NOMO-1 treated with DMSO at 0.1 percent for 48 hours (cell line): ENCODE measurements around the gene CDHR3.

Experiments used
- DNase-seq: peaks from one replicate; lab custom pipeline; 2025; ENCODE audit not compliant: unreplicated experiment; lab: John Stamatoyannopoulos, UW

The CDHR3 gene

DNA sequence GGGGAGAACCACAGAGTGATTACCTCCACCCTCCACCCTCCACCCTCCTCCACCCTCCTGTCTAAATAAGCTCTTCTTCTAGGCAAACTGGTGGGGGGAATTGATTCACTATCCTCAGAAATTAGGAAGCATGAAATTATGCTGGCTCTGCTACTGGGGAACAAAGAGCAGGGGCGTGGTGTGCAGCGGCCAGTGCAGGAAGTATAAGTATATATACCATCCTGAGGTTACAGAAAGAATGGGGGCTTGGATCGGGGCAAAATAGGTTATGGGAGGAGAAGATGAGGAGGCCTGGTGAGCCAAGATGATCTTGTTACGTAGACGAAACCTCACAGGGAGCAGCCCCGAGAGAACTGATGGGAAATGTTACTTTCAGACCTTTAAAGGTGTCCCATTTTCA is 100.0 kb downstream of the CDHR3 start:
- no peak for DNase-seq

DNA sequence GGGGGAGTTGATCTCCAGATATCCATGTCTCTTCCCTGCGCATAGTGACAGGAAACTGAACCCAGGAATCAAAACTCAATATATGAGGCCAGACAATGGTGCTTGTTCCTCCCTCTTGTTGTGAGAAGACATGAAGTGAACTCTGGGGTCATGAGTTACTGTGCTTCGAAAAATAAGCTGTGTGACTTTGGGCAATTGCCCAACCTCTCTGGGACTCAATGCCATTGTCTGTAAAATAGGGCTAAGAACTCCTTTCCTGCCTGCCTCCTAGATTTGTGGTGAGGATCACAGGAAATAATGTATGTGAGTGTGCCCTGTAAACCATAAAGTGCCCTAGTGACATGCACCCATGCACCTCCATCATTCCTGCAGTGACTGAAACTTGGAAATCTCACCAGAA is 100.6 kb downstream of the CDHR3 start:
- DNase-seq = no peak

DNA sequence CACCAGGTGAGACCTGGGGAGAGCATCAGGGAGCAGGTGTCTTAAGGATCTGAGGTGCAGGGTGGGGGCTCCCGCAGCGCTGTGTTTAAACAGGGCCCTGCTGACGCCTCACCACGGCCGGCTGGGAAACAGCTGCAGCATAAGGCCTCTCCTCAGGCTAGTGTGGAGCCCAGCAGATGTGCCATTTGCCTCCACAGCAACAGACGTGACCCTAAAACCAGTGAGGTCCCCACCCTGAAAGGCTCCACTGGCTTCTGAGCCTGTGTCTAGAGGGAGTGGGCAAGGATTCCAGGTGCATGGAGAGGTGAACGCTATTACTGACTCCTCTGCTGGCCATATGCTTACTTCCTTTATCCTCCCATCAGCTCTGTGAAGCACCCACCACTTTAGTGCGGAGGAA is 101.3 kb downstream of the CDHR3 start:
- DNase-seq = no peak

DNA sequence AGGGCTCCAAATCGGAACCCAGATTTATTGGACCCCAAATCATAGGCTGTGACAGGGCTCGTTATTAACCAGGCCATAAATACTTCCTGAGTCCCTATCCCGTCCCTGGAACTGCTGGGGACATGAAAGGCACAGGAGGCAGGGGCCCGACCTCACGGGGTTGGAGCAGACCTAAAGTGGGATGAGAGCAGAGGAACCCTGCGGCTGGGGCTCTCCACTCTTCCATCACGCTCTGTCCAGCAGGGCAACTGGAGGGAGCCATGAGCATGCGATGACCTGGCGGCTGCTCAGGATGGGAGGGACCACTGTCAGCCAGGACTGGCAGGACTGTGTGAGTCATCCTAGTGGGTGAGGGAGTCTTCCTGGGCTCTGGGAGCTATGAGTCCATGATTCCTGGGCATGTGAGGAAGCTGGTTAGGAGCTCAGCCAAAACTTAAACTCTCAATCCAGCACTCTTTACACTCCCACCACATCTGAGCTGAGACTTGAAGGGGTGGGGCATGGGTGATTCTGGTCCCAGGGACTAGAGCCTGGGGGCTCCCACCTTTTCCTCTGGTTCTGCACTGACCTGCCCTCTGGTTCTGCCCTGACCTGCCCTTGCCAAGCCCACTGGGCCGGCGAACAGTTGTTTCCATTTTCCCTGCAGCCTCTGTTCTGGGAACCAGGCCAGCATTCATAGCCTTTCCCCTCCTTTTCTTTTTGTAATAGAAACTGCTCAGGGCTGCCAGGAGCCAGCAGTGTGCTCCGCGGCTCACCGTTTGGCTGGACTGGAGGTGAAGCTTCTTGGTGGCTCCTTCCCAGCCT is 101.9 kb downstream of the CDHR3 start:
- no peak for DNase-seq

DNA sequence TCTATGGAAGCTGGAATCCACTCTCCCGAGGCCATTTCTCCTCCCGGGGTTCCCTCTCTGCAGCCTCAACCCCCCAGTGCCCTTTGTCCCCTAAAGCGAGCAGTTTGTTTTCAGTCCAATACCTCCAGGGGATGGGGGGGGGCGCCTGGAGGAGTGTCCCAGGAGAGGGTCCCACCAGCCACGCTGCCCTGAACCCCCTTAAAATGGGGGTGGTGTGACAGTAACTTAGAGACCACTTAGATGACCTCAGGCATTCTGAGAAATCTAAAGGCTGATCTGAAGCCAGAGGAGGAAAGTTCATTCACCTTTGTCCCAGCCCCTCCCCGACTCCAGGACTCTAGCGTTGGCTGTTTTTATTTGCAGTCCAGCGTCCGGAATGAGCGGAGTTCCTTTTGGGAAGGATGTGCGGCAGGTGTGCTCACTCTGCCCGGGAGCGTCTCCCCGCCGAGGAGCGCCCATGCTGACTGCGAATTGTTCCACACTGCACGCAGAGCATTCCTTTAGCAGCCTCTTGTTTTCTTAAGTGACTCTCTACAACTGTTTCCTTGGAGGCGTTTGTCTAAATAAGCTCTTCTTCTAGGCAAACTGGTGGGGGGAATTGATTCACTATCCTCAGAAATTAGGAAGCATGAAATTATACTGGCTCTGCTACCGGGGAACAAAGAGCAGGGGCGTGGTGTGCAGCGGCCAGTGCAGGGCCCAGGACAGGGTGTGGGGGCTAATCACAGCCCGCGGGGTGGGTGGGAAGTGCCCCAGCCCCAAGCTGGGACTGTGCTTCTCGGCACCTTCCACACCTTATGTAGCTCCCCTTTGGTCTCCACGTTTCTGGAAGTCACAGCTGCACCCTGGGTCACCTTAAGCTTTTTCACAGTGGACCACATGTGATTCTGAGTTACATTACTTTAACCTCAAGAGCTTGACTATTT is 102.8 kb downstream of the CDHR3 start:
- DNase-seq = no peak

DNA sequence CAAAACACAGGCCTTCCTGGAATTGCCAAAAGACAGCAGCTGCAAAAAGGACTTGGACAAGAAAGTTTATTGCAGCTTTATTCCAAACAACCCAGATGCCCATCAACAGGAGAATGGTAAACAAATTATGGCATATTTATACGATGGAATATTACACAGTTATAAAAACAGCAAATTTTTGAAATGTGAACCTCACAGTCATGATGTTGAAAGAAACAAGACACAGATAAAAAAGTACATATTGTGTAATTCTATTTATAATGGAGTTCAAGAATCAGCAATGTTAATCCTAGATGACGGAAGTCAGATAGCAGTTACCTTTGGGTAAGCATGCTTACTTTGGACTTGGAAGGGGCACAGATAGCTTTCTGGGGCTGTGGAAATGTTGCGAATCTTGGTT is 104.6 kb downstream of the CDHR3 start:
- no peak for DNase-seq

DNA sequence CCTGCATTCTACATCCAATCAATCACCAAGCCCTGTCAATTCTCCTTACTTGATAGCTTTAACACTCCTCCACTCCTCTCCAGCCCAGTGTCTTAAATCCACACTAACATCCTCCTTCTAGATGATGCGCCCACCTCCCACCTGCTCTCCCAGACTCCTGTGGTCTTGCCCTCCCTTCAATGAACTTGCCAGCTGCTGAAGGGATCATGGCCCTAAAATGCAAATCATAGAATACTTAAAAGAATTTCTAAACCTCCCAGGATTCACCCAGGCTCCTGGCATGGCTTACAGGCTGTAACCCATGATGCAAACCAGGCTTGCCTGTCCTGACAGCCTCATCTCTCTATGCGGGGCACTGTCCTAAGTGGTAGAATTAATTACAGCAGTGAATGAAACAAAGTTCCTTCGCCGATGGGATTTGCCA is 105.5 kb downstream of the CDHR3 start:
- DNase-seq = no peak

DNA sequence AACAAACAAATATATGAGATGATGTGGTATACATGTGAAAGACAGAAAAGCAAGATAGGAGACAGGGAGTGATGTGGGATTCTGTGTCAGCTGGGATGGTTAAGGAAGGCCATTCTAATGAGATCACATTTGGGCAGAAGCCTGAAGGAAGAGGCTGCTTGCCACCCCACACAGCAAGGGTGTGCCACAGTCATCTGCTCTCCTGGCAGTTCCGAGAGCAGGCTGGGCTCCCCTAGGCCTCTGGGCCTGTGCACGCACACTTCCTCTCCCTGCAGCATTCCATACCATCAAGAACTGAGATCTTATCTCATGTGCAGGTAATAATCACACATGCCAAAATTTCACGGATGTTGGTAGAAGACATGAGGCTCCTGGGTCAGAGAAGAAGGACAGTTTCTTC is 105.9 kb downstream of the CDHR3 start:
- no peak for DNase-seq

DNA sequence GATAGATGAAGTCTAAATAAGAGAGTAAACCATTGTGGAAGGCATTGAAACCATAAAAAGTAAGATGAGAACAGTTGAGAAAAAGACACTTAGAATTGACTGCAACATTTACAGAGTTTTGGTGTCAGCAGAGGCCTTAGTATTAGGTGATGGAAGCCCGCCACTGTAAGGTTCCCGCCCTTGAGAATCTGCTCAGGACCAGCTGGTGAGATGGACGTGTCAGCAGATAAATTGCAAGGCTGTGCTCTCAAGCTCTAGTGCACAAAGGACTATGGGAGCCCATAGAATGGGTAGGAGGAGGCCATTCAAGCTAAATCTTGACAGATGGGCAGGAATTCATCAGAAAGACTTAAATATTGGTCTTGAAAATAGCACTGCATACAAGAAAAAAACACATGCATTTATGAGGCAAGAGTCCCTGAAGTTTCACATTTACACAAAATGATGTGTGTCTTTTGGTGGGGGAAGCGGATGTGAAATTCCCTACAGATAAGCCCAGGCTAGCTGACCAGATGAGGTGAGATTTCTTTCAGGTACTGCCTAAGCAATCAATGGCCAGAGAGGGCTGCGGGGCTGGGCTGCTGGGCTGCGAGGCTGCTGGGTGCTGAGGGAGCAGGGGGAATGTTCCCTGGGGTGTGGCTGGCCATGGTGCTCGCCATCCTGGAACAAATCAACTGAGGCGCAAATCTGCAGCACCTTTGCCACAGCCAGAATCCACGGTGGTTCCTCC is 106.6 kb downstream of the CDHR3 start:
- DNase-seq = no peak

DNA sequence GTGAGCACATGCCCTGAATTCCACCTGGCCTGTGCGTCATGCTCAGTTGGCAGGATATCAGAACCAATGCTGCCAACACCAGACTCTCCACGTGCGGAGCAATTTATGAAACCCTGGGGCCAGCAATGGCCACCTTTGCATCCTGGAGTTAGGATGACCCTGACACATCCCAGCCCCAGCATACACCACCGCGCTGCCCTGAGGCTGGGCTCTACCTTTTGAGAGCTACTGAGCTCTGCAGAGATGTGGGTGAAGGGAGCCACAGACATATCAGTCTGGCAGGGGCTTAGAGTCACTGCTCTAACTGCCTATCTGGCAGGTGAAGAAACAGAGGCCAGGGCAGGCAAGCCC is 107.1 kb downstream of the CDHR3 start:
- DNase-seq = no peak

DNA sequence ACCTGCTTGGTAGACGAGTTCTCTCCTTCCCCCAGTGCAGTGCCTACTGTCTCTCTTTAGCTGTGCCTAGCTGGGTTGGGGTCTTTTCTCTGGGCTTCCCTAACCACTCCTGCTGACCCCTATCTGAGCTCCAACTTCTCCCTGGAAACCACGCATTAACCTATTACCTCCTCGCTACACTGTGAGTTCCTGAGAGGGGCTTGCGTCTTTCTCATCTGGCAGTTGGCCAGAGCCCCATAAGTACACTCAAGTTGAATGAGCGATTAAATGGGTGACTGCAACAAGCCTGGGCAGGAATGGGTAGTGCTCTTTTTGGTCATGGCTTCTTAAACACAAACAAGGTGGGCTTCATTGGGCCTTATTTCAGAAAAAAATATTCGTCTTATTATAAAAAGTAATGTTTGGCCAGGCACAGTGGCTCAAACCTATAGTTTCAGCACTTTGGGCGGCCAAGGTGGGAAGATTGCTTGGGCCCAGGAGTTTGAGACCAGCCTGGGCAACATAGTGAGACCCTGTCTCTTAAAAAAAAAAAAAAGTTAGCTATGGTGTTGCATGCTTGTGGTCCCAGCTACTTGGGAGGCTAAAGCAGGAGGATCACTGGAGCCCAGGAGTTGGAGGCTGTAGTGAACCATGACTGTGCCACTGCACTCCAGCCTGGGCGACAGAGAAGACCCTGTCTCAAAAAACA is 107.6 kb downstream of the CDHR3 start:
- no peak for DNase-seq

DNA sequence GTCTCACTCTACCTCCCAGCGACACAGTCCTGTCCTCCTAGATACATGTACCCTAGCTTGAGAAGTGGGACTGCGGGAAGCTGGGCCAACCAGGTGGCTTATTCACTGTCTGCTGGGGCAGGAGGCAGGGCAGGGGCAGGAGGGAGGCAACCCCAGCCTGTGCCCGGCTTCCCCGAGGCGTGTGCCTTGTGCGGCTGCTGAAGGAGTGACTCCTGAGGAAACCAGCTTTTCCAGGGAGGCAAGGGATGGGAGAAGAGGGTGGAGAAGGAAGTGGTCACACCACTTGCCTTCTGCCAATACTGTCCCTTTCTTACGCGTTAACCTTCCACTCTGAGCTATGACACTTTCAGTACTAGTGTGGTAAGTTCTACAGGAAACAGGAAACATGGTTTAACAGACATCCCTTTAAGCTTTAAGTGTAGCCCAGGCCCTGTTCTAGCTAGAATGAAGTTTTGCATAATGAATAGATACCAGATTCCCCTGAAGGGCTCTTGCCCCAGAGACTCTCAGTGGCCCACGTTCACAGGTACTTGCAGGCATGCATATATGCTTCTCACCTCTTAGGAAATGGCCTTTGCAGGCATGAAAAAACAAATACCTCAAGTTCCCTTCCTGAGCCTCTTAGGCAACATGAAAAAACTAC is 108.4 kb downstream of the CDHR3 start:
- peak; percentile 73 for DNase-seq

DNA sequence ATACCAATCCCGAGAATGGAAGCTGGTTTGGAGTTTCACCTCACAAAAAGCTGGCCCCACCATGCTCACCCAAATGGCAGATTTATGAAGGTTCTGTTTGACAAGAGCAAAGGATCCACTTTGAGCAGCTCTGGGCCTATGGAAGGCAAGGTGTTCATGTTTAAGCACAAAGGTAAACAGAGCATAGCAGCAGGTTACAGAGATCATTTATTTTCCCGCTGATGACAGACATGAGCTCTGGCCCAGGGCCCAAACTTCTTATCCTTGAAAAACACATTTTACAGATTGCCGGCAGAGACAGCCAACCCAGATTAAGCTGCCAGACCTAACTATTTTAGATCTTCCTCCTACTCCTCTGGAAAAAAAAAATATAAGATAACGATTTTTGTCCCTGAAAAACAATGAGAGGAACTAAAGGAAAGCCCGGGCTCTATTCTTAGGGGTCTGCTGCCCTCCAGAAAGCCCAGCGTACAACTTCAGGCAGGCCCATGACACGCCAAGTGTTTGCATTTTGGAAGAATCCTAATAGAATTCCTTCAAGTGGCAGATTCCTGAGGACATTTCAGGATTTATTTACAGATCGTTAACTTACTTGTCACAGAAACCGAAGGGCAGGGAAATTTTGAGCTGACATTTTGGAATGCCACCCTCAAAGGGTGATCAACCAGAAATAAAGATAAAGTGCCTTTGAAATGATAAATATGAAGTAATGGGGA is 109.1 kb downstream of the CDHR3 start:
- no peak for DNase-seq

DNA sequence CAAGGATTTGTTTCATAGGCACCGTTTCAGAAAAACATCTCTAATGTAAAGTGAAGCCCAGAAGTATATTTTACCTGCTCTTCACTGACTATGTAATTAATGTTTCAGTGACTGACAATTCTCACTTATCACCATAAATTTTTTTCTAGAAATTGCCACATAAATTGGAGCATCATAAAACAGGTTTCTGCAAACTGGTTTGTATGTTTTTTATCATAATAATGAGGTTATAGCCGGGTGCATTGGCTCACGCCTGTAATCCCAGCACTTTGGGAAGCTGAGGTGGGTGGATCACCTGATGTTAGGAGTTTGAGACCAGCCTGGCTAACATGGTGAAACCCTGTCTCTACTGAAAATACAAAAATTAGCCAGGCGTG is 109.6 kb downstream of the CDHR3 start:
- DNase-seq = no peak

DNA sequence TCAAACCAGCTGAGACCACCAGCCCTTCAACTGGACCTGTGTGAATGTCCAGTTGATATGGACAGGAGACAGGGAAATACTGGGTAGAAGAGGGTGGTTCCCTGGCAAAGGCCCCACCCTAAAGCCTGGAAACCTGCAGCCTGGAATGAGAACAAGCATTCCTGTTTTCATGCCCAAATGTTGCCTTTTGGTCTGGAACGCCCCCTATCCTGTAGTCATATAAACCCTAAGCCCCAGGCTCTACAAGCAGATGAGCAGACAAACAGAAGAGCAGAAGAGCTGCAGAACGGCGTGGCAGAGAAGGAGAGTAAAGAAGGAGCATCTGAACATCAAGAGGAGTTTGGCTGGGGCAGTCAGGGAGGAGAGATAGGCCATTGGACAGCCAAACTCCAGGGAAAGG is 110.6 kb downstream of the CDHR3 start:
- DNase-seq = no peak

DNA sequence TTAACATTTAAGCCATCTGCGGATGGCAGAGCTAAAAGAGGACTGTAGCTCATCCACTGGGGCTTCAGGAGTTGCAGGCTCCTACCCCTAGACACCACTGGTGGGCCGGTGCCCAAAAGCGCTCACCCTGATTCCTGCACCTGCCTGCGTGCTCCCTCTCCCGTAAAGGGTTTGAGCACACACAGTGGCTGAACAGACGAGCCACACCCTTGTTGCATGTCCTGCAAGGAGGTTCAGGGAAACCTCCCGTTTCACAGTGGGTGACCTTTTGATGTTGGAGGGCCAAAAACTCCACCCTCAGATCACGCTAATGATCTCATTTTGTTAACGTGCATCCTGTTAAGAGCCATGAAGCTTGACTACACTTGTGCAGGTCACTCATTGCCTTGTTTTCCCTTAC is 111.2 kb downstream of the CDHR3 start:
- no peak for DNase-seq

DNA sequence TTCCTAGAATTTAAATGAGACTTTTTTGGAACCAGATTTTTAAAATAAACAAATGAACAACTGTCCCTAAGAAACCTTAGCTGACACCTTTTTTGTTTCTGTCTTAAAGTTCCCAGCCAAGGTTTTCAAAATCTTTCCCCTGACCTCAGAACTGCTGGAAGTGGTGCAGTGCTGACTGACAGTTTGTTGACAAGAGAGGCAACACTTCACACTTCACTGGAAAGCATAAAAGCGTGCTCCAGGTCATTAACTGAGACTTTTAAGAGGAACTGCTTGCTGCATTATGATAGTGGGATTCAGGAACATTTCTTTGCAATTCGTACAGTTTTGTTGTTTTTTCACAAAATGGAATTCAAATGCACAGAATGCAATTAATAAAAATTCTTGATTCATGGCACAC is 112.9 kb downstream of the CDHR3 start:
- no peak for DNase-seq

DNA sequence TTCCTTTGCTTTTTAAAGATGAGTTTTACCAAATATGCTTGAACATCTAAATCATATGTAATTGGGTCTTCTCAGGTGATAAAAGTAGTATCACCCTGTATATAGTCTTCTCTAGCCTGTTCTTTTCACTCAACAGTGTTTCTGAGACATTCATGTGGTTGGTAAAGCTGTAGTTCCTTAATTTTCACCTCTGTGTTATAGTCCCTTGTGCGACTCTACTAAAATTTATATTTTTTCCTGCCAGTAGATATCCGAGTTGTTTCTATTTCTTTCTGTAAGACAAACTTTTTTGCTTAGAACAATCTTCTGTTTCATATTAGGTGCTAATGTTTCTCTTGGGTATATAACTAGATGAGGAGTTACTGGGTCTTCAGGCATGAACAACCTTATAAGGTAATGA is 113.5 kb downstream of the CDHR3 start:
- DNase-seq = no peak

DNA sequence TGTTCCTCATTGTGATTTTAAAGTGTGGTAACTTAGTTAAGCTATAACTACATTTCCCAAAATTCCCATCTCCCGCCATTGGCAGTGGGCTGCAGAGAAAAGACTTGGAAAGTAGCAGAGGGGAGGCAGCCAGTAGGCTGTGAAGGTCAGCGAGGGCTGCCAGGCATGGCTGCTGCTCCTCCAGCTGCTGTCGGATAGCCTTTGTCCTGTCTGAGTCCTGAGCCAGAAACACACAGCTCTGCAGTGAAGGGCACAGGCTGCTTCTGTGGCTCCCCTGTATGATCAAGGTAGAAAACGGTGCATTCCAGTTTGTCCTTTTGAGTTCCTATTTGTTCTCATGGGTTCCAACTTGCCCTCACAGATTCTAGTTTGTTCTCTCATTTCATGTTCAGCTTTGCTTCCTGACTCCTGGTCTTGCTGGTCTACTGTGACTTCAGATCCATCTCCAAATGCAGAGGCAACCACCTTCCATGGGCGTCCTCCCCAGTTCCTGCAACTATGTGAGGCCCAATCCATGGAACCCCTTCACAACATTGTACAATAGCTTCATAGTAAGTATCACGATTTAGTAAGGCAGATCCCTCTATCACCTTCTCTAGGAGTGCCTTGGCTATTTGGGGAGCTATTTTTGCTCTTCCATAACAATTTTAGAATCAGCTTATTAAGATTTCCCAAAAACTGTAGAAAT is 117.4 kb downstream of the CDHR3 start:
- no peak for DNase-seq
